GM10266 (cell line): Measurements from ENCODE around the gene HLCS.

Experiments used
- DNase-seq: peaks from one replicate; pipeline ENCODE4 v3.0.0; 2012; ENCODE audit errors: extremely low spot score
- TF ChIP-seq, protein P1 (sequence below): IDR thresholded peaks from 2 replicates; pipeline ENCODE4 v1.5.1; 2012; ENCODE audit warnings: mild to moderate bottlenecking, low read depth; ENCODE audit not compliant: control insufficient read depth, insufficient read depth; ENCODE audit errors: missing control alignments

The HLCS gene

DNA sequence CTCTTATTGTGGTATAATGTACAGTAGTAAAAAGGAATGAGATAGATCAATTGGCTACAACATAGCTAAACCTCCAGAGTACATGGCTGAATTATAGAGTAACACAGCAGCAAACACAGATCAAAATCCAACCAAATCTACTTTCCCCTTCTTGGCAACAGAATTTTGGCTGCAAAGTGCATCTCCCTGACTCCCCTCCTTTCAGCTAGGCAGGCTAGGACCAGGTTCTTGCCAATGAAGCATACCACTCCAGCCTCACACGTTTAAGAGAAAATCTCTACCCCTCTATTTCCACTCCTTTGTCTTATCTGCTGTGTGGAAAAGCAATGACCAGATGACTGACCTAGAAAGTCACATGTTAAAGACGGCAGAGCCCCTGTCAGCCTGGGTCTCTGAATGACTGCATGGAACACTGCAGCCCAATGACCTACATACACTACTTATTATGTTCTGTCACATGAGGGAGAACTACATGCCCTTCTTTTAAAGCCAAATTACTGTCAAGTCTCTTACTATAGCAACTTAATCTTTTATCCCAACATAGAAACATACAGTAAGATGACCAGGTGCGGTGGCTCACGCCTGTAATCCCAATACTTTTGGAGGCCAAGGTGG, 99.1 kb downstream of the HLCS start:
- TF ChIP-seq, protein P1, sequence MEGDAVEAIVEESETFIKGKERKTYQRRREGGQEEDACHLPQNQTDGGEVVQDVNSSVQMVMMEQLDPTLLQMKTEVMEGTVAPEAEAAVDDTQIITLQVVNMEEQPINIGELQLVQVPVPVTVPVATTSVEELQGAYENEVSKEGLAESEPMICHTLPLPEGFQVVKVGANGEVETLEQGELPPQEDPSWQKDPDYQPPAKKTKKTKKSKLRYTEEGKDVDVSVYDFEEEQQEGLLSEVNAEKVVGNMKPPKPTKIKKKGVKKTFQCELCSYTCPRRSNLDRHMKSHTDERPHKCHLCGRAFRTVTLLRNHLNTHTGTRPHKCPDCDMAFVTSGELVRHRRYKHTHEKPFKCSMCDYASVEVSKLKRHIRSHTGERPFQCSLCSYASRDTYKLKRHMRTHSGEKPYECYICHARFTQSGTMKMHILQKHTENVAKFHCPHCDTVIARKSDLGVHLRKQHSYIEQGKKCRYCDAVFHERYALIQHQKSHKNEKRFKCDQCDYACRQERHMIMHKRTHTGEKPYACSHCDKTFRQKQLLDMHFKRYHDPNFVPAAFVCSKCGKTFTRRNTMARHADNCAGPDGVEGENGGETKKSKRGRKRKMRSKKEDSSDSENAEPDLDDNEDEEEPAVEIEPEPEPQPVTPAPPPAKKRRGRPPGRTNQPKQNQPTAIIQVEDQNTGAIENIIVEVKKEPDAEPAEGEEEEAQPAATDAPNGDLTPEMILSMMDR: no peak
- no peak for DNase-seq

DNA sequence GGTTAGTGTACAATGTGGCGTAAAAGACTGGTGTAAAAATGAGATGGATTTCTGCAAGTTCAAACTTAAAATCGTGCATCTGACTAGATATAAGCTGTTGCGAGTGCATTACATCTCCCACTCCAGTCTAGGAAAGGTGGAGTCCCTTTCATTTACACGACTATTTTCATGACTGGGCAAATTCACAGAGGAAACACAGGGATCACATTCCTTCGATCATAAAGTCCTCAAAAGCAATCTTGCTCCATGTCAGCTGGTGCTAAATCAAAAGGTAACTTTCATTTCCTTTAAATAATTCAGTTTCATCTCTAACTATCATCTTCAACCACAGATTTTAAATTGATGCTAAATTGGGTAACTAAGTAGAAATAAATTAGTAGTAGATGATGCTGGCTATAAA, 100.0 kb downstream of the HLCS start:
- TF ChIP-seq, protein P1: no peak
- no peak for DNase-seq

DNA sequence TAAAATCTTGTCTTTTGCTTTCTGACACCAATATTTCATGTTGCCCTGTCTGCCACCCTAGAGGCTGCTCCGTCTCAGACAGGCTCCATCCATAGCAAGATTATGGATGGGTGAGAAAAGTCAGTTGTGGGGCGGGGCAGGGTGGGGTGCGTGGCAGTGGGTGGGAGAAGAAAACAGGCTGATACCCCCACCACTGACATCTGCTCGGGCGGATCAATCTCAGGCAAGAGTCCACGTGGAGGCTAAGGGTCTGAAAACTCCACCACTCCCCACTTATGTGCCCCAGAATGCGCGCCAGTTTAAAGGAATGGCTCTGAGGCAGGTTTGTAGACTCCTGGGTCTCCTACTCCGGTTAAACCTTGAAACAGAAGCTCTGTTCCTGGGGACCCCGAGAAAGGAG, 101.5 kb downstream of the HLCS start:
- DNase-seq: no peak
- TF ChIP-seq, protein P1: no peak

DNA sequence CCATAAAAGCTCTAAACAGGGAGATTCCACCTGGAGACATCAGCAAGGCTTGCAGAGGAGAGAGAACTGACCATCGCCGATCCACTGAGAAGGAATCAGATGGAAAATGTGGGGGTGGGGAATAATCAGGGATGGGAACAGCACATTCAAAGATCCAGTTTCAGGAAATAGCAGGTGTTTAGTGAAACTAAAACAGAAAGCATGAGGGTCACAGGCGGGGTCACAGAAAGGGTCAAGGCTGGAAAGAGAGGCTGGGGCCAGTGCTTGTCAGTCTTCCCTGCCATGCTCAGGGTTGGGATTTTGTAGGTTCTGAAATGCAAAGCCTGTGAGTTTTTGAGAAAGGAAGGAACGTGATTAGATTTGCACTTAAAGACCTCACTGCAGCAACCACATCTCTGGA, 103.2 kb downstream of the HLCS start:
- no peak for DNase-seq
- TF ChIP-seq, protein P1: no peak

DNA sequence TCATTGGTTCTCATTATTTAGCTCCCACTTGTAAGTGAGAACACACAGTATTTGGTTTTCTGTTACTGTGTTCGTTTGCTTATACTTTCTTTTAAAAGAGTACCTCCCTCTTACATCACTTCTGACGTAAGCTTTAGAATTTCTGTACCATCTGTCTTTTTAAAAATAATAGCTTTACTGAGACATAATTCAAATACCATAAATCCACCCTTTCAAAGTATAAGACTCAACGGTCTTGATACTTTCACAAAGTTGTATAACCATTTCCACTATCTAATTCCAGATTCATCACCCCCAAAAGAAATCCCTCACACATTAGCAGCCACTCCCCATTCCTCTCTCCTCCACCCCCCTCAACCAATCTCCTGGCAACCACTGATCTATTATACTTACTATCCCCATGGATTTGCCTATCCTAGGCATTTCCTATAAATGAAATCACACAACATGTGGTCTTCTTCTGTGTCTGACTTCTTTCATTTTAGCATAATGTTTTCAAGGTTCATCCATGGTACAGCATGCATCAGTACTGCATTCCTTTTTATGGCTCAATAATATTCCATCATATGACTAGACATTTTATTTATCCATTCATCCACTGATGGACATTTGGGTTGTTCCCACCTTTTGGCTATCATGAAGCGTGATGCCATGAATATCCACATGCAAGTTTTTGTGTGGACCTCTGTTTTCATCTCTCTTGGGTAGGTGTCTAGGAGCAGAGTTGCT, 104.7 kb downstream of the HLCS start:
- TF ChIP-seq, protein P1: no peak
- DNase-seq: no peak

DNA sequence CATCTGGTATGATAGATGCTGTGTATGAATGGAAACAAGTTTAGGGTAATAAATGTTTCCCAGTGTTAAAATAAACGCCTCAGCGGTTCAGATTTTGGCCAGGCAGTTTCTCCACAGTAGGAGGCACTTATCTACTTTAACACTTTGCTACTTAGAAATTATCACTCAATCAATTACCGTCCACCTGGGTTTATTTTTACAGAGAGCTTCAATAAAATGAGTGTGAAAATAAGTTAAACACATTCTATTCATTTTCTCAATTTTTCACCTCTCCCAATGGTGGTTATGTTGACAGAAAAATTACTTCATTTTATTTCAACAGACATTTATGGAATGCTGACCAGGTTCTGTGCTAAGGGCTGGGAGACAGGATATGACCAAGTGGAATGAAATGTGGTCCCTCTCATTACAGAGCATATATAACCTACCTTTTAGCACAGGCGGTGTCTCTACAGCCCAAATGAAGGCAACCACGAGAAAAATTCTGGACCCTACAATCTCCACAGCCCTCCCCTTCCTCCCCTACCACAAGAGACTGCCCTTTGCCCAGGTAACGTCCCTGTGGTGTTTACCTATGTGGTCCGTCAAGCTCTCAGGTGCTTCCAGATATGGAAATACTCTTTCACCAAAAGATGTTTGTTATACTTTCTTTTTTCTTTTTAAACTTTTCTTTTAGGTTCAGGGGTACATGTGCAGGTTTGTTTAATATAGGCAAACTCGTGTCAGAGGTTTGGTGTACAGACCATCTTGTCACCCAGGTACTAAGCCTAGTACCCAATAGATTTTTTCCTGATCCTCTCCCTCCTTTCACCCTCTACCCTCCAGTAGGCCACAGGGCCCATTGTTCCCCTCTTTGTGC, 105.5 kb downstream of the HLCS start:
- no peak for DNase-seq

More for the DNA sequence above, 105.5 kb downstream of the HLCS start:
- TF ChIP-seq, protein P1: no peak
